Measurements from ENCODE around the gene SLCO2B1. TPM values are rescaled to one million over a fixed set of nuclear protein-coding genes. Genes with fewer than 3 reads are reported as not detected.

Gene SLCO2B1
- total RNA-seq, 1 donor: not detected

GRCh38 chr11:75242722-75243600, 92.1 kb downstream of the SLCO2B1 start:
- no peak overlapping the region for H3K4me3 ChIP-seq (ENCODE audit: low read depth, low read length)
- TF ChIP-seq CTCF (IDR thresholded peaks at IDR 0.05; ENCODE audit: insufficient read depth, low read depth, low read length): no peak
- DNase-seq (ENCODE audit: low read depth): no peak

DNA sequence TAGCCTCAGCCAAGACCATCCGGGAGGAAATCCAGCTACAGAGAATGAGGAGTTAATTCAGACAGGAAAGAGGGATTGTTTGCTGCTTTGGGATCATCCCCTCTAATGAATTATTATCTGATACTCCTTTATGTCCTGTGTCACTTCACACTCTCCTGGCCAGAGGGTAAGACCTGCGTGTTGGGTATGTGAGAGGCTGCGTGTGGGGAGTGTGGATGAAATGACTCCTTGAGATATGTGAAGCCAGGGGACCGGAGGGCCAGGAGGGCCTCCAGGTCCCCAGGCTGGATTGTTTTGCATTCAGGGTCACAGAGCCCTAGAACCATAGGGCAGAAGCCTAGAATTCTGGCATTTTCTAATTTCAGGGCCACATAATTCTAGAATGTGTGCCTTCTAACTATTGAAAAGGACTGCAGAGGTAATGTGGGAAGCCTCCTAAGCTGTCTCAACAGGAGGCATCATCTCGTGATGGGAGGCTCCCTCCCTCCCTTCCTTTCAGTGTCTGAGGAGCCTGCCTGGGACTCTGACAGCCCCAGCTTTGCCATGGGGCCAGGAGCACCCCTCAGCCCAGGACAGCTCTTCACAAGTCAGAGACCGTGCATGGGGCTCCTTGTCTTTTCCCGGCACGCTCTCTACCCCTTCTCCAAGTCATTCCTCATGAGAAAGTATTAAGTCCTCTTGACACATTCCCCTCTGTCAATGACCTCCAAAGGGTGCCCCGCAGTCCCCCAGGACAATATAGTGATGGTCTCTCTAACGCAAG, 93.3 kb downstream of the SLCO2B1 start:
- H3K4me3 ChIP-seq (ENCODE audit: low read depth, low read length): no peak overlapping the region
- DNase-seq (ENCODE audit: low read depth): no peak
- no peak for TF ChIP-seq CTCF (IDR thresholded peaks at IDR 0.05; ENCODE audit: insufficient read depth, low read depth, low read length)

DNA sequence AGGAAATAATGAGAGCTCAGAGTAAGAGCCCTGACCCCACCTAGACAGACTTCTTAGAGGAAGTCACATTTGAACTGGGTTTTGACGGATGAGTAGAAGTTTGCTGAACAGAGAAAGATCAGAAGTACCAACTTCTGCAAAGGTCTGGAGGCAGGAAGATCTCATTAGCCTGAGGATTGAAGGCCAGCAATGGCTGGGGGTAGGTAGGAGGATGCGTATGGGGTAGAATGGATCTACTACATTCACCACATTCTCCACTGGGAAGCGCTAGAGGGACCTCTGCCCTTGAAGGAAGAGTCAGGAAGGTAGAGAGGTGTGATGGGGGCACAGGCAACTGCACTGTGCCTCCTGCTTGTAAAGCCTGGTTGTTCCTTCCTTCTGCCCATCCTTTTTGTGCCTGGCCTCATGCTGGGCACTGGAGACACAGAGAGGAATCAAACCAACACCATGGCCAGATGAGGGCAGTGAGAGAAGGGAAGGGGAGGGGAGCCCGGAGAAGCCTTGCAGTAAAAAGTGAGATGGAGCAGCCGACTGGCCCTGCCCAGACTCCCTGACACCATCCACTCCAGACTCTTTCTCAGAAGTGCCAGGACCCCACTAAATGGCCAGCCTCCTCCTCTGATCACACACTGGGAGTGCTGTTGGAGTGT, 94.6 kb downstream of the SLCO2B1 start:
- DNase-seq (ENCODE audit: low read depth): no peak
- H3K4me3 ChIP-seq (ENCODE audit: low read depth, low read length): no peak overlapping the region
- no peak for TF ChIP-seq CTCF (IDR thresholded peaks at IDR 0.05; ENCODE audit: insufficient read depth, low read depth, low read length)

GRCh38 chr11:75246006-75246670, 95.2 kb downstream of the SLCO2B1 start:
- no peak overlapping the region for H3K4me3 ChIP-seq (ENCODE audit: low read depth, low read length)
- no peak for TF ChIP-seq CTCF (IDR thresholded peaks at IDR 0.05; ENCODE audit: insufficient read depth, low read depth, low read length)
- no peak for DNase-seq (ENCODE audit: low read depth)

DNA sequence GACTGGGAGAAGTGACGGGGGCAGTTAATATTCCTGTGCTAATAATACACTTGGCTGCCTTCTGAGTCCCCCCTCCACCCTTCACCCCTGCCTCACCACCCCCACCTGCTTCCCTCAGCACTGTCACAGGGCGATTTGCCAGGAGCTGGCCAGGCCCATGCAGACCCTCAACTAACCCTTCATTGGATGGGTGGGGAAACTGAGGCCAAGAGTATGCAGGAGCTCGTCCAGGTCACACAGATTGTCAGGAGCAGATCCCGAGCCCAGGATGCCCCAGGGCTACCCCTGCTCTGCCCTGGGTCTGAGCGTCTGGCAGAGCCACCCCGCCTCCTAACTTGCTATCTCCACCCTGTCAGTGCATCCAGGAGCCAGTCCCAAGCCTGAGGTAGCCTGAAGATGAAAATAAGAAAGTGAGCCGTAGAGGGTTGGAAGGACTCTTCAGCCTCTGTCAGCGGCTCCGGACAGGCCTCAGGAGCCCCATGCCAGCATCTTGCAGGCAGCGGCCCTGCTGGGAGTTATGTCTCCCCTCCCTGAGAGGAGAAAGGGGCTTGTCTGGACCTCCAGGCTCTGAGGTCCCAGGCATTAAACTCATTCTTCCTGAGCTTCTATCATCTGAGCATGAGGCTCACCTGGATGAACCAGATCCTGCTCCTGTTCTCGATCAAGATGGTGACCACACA, 95.9 kb downstream of the SLCO2B1 start:
- no peak overlapping the region for H3K4me3 ChIP-seq (ENCODE audit: low read depth, low read length)
- TF ChIP-seq CTCF (IDR thresholded peaks at IDR 0.05; ENCODE audit: insufficient read depth, low read depth, low read length): no peak
- DNase-seq (ENCODE audit: low read depth): no peak

- no peak overlapping the region for H3K4me3 ChIP-seq (ENCODE audit: low read depth, low read length)
- TF ChIP-seq CTCF (IDR thresholded peaks at IDR 0.05; ENCODE audit: insufficient read depth, low read depth, low read length): no peak
- DNase-seq (ENCODE audit: low read depth): no peak
Measured at GRCh38 chr11:75248924-75249256, 98.0 kb downstream of the SLCO2B1 start.

Data from fibroblast of villous mesenchyme (primary cell).